Subcutaneous abdominal adipose tissue (tissue), 5 donors: ENCODE results near the gene R3HDML.
"Not testable (repeated sequence)": the region's sequence is repeated elsewhere in the genome, so short reads cannot be mapped to it uniquely, and the experiment has no call there.

Source experiments
- H3K27ac ChIP-seq: one replicate; pipeline ENCODE4 v1.7.0; 2013; ENCODE audit warnings: low read depth, mild to moderate bottlenecking, inconsistent platforms, low read length, moderate library complexity
- H3K27me3 ChIP-seq, 5 donors: one replicate each; pipeline ENCODE4 v1.7.0; 2013; ENCODE audit warnings: low read length in 5 of 5, inconsistent platforms in 1 of 5; ENCODE audit not compliant: control insufficient read depth in 5 of 5, insufficient read depth in 4 of 5
- H3K36me3 ChIP-seq, 5 donors: one replicate each; pipeline ENCODE4 v1.7.0; 2013; ENCODE audit warnings: low read length in 5 of 5; ENCODE audit not compliant: control insufficient read depth in 5 of 5, insufficient read depth in 5 of 5
- H3K4me1 ChIP-seq, 5 donors: one replicate each; pipeline ENCODE4 v1.7.0; 2013; ENCODE audit warnings: low read length in 5 of 5, mild to moderate bottlenecking in 3 of 5, moderate library complexity in 1 of 5; ENCODE audit not compliant: control insufficient read depth in 5 of 5, insufficient read depth in 5 of 5
- H3K4me3 ChIP-seq, 5 donors: one replicate each; pipeline ENCODE4 v1.7.0; 2013; ENCODE audit warnings: low read length in 5 of 5, low read depth in 1 of 5
- H3K9ac ChIP-seq, 5 donors: one replicate each; pipeline ENCODE4 v1.7.0; 2013; ENCODE audit warnings: low read length in 5 of 5, mild to moderate bottlenecking in 4 of 5, moderate library complexity in 3 of 5
- H3K9me3 ChIP-seq, 5 donors: one replicate each; pipeline ENCODE4 v1.7.0; 2013; ENCODE audit warnings: low read length in 5 of 5; ENCODE audit not compliant: control insufficient read depth in 5 of 5
- donor health status: healthy.
- donor health status: healthy.
- donor health status: healthy.
- donor health status: healthy.
- donor health status: healthy.

The R3HDML gene

DNA sequence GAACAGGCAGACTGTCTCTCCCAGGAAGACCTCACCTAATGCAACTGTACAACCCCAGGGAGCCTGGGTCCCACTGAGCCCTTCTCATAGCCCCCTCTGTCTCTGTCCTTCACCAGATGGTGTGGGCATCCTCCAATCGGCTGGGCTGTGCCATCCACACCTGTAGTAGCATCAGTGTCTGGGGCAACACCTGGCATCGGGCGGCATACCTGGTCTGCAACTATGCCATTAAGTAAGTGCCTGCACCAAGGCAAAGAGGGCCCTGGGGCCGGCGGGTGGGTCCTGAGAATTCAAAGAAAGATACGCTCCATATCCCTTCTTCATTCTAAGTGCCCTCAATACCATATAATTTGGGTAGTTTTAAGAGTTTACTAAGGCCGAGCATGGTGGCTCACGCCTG lies 8.3 kb downstream of the R3HDML start:
- H3K9me3 ChIP-seq: no peaks in the 10 kb centered on the region
- no peaks in the 10 kb centered on the region for H3K4me1 ChIP-seq
- no peaks in the 10 kb centered on the region for H3K36me3 ChIP-seq
- H3K27ac ChIP-seq: no peak overlapping the region
- peaks cover 0 to 6% (median 3%) of the 10 kb centered on the region in 5 donors for H3K27me3 ChIP-seq
- no peak overlapping the region for H3K4me3 ChIP-seq
- H3K9ac ChIP-seq: no peak overlapping the region

DNA sequence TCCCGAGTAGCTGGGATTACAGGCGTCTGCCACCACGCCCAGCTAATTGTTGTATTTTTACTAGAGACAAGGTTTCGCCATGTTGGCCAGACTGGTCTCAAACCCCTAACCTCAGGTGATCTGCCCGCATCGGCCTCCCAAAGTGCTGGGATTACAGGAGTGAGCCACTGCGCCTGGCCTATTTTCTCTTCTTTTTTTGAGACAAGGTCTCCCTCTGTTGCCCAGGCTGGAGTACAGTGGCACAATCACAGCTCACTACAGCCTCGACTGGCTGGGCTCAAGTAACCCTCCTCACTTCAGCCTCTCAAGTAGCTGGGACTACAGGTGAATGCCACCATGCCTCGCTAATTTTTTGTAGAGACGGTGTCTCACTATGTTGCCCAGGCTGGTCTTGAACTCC lies 9.1 kb downstream of the R3HDML start:
- not testable (repeated sequence) for H3K4me3 ChIP-seq, H3K9me3 ChIP-seq, H3K27me3 ChIP-seq, H3K27ac ChIP-seq, H3K9ac ChIP-seq, H3K36me3 ChIP-seq, H3K4me1 ChIP-seq

DNA sequence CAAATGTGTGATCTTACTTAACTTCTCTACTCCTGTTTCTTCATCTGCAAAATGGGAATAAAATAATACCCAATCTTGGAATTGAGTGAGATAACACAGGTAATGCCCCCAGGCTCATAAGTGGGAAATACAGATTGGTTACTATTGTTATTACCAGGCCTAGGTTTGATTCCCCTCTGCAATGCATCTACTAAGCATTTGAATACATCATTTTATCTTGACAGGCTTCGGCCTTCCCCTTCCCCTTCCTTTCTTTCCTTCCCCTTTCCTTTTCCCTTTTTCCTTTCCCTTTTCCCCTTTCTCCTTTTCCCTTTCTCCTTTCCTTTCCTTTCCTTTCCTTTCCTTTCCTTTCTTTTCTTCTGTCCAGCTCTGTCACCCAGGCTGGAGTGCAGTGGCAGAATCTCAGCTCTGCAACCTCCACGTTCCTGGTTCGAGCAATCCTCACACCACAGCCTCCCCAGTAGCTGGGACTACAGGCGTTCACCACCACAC lies 11.4 kb downstream of the R3HDML start:
- H3K27me3 ChIP-seq: peaks cover 0 to 8% (median 3%) of the 10 kb centered on the region in 5 donors
- H3K4me3 ChIP-seq: no peak overlapping the region
- no peak overlapping the region for H3K9ac ChIP-seq
- no peak overlapping the region for H3K27ac ChIP-seq
- no peaks in the 10 kb centered on the region for H3K36me3 ChIP-seq
- H3K4me1 ChIP-seq: no peaks in the 10 kb centered on the region
- no peaks in the 10 kb centered on the region for H3K9me3 ChIP-seq

DNA sequence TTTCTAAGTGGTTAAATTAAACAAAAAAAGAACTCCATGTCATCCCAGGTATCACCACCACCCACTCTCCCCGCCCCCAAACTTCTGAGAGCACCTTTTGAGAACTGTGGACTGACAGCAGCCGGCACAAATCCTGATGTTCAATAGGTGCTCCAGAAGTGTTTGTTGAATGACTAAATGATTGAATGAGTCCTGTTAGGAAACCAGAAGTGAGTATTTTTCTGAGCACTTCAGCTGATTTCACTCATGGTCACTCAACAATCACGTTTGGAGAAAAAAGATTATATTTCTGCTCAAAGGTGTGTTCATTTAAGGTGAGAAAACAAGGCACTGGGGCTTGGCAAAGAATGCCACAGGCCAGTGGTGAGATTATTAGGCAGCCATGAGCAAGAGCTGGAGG lies 12.5 kb downstream of the R3HDML start:
- Histone ChIP-seq H3K27me3 (peaks cover 0 to 7% (median 0%) of the 10 kb centered on the region in 5 donors), H3K9me3 (no peaks in the 10 kb centered on the region), H3K4me1 (no peaks in the 10 kb centered on the region), H3K27ac (no peak overlapping the region), H3K36me3 (no peaks in the 10 kb centered on the region), H3K9ac (no peak overlapping the region), H3K4me3 (no peak overlapping the region)

DNA sequence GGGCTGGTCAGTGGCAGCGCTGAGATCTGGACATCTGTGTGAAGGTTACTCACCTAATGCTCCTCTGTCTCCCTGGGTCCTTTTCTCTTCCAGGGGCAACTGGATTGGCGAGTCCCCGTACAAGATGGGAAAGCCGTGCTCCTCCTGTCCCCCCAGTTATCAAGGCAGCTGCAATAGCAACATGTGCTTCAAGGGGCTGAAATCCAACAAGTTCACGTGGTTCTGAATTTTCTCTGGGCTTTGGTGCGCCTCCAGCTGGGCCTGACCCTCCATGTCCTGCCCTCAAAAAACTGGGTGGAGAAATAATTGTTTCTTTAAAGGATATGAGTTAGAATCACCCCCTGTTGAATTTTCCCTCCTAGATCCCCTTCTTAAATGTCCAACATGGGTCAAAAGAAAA lies 13.7 kb downstream of the R3HDML start:
- Histone ChIP-seq H3K4me1 (no peaks in the 10 kb centered on the region), H3K27ac (no peak overlapping the region), H3K27me3 (peaks cover 0 to 10% (median 6%) of the 10 kb centered on the region in 5 donors), H3K4me3 (no peak overlapping the region), H3K36me3 (no peaks in the 10 kb centered on the region), H3K9me3 (no peaks in the 10 kb centered on the region), H3K9ac (no peak overlapping the region)

DNA sequence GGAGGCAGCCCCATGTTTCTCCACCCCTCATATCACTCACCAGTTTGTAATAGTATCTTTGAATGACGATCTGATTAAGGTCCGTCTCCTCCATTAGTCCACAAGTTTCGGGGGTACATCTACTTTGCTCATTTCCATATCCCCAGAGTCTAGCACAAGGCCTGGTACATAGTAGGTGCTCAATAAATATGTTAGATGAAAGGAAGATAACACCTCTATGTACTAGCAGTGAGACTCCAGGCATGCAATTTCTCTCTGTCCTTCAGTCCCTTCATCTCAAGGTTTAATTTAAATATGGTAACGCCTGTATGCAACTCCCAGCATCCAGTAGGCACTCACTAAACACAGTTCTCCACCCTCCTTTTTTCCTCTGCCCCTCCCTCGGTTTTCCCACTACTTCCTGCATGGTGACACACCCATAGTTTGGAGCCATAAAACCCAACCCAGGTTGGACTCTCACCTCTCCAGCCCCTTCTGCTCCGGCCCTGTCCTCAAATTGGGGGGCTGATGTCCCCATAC lies 18.2 kb downstream of the R3HDML start:
- Histone ChIP-seq H3K4me3 (no peak overlapping the region), H3K9ac (no peak overlapping the region), H3K27me3 (peaks cover 0 to 15% (median 5%) of the 10 kb centered on the region in 5 donors), H3K4me1 (no peaks in the 10 kb centered on the region), H3K27ac (no peak overlapping the region), H3K9me3 (no peaks in the 10 kb centered on the region), H3K36me3 (no peaks in the 10 kb centered on the region)

DNA sequence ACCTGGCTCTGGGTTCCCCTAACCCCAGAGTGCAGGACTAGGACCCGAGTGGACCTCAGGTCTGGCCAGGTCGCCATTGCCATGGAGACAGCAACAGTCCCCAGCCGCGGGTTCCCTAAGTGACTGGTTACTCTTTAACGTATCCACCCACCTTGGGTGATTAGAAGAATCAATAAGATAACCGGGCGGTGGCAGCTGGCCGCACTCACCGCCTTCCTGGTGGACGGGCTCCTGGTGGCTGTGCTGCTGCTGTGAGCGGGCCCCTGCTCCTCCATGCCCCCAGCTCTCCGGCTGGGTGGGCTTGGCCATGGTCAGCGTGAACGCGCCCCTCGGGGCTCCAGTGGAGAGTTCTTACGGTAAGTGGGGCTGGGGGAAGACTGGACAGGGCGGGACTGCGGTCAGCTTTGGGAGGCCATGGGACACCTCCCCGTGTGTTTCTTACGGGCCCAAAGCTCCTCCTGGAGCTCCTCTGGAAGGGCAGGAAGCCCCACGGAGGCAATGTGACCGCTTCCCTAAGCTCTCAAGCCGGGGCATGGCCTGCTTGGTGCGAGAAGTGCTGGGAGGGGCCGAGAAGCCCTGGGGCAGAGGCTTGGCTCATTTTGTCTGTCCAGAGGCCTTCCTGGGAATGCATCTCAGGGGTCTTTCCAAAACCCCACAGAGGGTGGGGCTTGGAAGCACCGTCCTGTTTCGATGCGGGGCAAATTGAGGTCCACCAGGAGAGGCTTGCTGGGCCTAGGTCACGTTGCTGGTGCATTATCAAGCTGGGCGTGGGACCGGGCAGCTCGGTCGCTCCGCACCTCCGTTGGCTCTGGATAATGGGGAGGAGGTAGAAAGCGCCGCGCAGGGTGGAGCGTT lies 18.9 kb downstream of the R3HDML start, which contains the start of gene HNF4A:
TSS of gene HNF4A (plus strand) at position 202 of the 855 bp plus-strand sequence. CDS start at position 308, 106 bp downstream.
- no peak within 1 kb of the TSS for H3K9ac ChIP-seq

DNA sequence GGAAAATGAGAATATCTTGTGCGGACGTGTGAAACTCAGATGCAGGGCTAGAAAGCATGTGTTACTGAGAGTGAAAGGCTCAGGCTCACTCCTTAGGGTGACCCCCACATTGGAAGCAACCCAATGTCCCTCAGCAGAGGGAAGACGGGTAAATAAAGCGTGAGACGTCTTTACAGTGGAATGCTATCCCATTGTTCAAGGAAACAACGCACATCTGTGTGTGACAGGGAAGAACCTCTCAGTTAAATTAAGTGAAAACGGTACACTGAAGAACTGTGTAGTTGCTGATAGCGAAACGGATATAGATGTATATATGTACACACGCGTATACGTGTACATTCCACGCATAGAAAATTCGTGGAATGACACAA lies 19.5 kb downstream of the R3HDML start:
- Histone ChIP-seq H3K9ac (no peak overlapping the region), H3K9me3 (no peaks in the 10 kb centered on the region), H3K4me1 (no peaks in the 10 kb centered on the region), H3K4me3 (no peak overlapping the region), H3K36me3 (no peaks in the 10 kb centered on the region), H3K27me3 (peaks cover 0 to 15% (median 5%) of the 10 kb centered on the region in 5 donors), H3K27ac (no peak overlapping the region)

More for the DNA sequence above, 18.9 kb downstream of the R3HDML start, which contains the start of gene HNF4A:
- Histone ChIP-seq H3K9me3 (no peaks in the 10 kb centered on the region), H3K4me1 (no peaks in the 10 kb centered on the region), H3K27ac (no peak within 1 kb of the TSS), H3K27me3 (peaks cover 0 to 15% (median 5%) of the 10 kb centered on the region in 5 donors), H3K36me3 (no peaks in the 10 kb centered on the region), H3K4me3 (no peak within 1 kb of the TSS)

DNA sequence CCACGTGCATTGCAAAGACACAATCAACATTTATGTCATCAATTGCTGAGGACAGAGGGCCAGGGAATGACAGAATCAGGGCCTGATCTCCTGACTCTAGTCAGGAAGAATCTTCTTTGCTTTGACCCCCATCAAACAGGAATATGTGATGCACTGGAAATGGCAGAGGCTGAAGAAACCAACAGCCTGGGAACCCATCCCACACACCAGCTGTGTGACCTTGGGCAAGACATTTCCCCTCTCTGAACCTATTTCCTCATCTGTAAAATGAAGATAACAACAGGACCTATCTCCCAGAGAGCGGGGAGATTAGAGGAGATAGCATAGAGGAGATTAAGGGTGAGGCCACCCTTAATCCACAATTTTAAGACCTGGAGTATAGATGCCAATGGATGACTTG lies 20.2 kb downstream of the R3HDML start:
- Histone ChIP-seq H3K27ac (no peak overlapping the region), H3K9ac (no peak overlapping the region), H3K4me3 (no peak overlapping the region), H3K27me3 (peaks cover 0 to 15% (median 4%) of the 10 kb centered on the region in 5 donors), H3K36me3 (no peaks in the 10 kb centered on the region), H3K4me1 (no peaks in the 10 kb centered on the region), H3K9me3 (no peaks in the 10 kb centered on the region)

DNA sequence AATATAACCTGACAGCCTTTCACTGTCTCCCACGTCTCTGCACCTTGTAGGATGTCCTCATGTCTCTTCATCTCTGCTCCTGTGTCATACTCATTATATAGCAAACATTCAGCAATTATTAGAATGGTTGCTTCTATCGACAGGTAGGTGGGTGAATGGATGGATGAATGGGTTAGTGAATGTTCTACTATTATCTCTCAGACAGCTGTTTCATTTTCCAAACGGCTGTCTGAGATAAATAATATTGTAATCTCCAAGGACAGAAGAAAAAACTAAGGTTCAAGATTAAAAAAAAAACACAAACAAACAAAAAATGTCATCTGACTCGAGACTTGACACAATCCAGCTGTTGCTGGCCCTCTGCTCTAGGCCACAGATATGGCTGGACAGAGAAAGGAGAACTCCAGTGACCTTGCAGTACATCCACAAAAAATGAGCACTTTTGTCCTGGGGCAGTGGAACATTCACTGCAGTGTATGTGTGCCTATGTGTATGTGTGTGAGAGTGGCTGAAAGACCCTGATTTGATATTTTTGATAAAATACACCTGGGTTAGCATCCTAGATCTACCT lies 20.8 kb downstream of the R3HDML start:
- Histone ChIP-seq H3K36me3 (no peaks in the 10 kb centered on the region), H3K4me1 (no peaks in the 10 kb centered on the region), H3K27ac (no peak overlapping the region), H3K9ac (no peak overlapping the region), H3K4me3 (no peak overlapping the region), H3K27me3 (peaks cover 0 to 15% (median 0%) of the 10 kb centered on the region in 5 donors), H3K9me3 (no peaks in the 10 kb centered on the region)
